ENCODE results near the gene SORL1.

SORL1 gene

GRCh38 chr11:121595717-121596161 is 143.6 kb downstream of the SORL1 start:
- no peak for DNase-seq (ENCODE audit: low read depth, low spot score)
- no peak overlapping the region for H3K4me3 ChIP-seq (ENCODE audit: low read length)

- no peak for DNase-seq (ENCODE audit: low read depth, low spot score)
- H3K4me3 ChIP-seq (ENCODE audit: low read length): no peak overlapping the region
Observed at GRCh38 chr11:121596195-121597155, 144.4 kb downstream of the SORL1 start.

GRCh38 chr11:121603316-121603715 is 151.2 kb downstream of the SORL1 start:
- no peak overlapping the region for H3K4me3 ChIP-seq (ENCODE audit: low read length)
- DNase-seq (ENCODE audit: low read depth, low spot score): no peak

- DNase-seq (ENCODE audit: low read depth, low spot score): no peak
- H3K4me3 ChIP-seq (ENCODE audit: low read length): no peak overlapping the region
Observed at GRCh38 chr11:121604152-121604551, 152.0 kb downstream of the SORL1 start.

GRCh38 chr11:121606354-121606753 is 154.2 kb downstream of the SORL1 start:
- no peak for DNase-seq (ENCODE audit: low read depth, low spot score)
- H3K4me3 ChIP-seq (ENCODE audit: low read length): no peak overlapping the region

GRCh38 chr11:121607341-121607740 is 155.2 kb downstream of the SORL1 start:
- no peak for DNase-seq (ENCODE audit: low read depth, low spot score)
- no peak overlapping the region for H3K4me3 ChIP-seq (ENCODE audit: low read length)

GRCh38 chr11:121608545-121609098 is 156.5 kb downstream of the SORL1 start:
- DNase-seq (ENCODE audit: low read depth, low spot score): no peak
- H3K4me3 ChIP-seq (ENCODE audit: low read length): no peak overlapping the region

GRCh38 chr11:121610706-121611105 is 158.6 kb downstream of the SORL1 start:
- DNase-seq (ENCODE audit: low read depth, low spot score): no peak
- H3K4me3 ChIP-seq (ENCODE audit: low read length): no peak overlapping the region

GRCh38 chr11:121611242-121611641 is 159.1 kb downstream of the SORL1 start:
- no peak overlapping the region for H3K4me3 ChIP-seq (ENCODE audit: low read length)
- DNase-seq (ENCODE audit: low read depth, low spot score): no peak

- no peak overlapping the region for H3K4me3 ChIP-seq (ENCODE audit: low read length)
- DNase-seq (ENCODE audit: low read depth, low spot score): no peak
Observed at GRCh38 chr11:121613724-121614123, 161.6 kb downstream of the SORL1 start.

GRCh38 chr11:121614636-121615240 is 162.6 kb downstream of the SORL1 start:
- H3K4me3 ChIP-seq (ENCODE audit: low read length): no peak overlapping the region
- DNase-seq (ENCODE audit: low read depth, low spot score): no peak

- no peak for DNase-seq (ENCODE audit: low read depth, low spot score)
- H3K4me3 ChIP-seq (ENCODE audit: low read length): no peak overlapping the region
Observed at GRCh38 chr11:121615501-121615900, 163.4 kb downstream of the SORL1 start.

GRCh38 chr11:121618516-121618915 is 166.4 kb downstream of the SORL1 start:
- no peak overlapping the region for H3K4me3 ChIP-seq (ENCODE audit: low read length)
- no peak for DNase-seq (ENCODE audit: low read depth, low spot score)

GRCh38 chr11:121625777-121626506 is 173.8 kb downstream of the SORL1 start:
- H3K4me3 ChIP-seq (ENCODE audit: low read length): no peak overlapping the region
- DNase-seq (ENCODE audit: low read depth, low spot score): no peak

- H3K4me3 ChIP-seq (ENCODE audit: low read length): no peak overlapping the region
- no peak for DNase-seq (ENCODE audit: low read depth, low spot score)
Observed at GRCh38 chr11:121626507-121626875, 174.4 kb downstream of the SORL1 start.

- no peak overlapping the region for H3K4me3 ChIP-seq (ENCODE audit: low read length)
- DNase-seq (ENCODE audit: low read depth, low spot score): no peak
Observed at GRCh38 chr11:121626980-121627379, 174.9 kb downstream of the SORL1 start.

- no peak overlapping the region for H3K4me3 ChIP-seq (ENCODE audit: low read length)
- DNase-seq (ENCODE audit: low read depth, low spot score): no peak
Observed at GRCh38 chr11:121630041-121630440, 177.9 kb downstream of the SORL1 start.

- H3K4me3 ChIP-seq (ENCODE audit: low read length): no peak overlapping the region
- no peak for DNase-seq (ENCODE audit: low read depth, low spot score)
Observed at GRCh38 chr11:121631456-121631855, 179.3 kb downstream of the SORL1 start.

- H3K4me3 ChIP-seq (ENCODE audit: low read length): no peak overlapping the region
- DNase-seq (ENCODE audit: low read depth, low spot score): no peak
Observed at GRCh38 chr11:121634273-121634672, 182.2 kb downstream of the SORL1 start.

GRCh38 chr11:121634889-121635288 is 182.8 kb downstream of the SORL1 start:
- no peak for DNase-seq (ENCODE audit: low read depth, low spot score)

More at GRCh38 chr11:121634889-121635288, 182.8 kb downstream of the SORL1 start:
- no peak overlapping the region for H3K4me3 ChIP-seq (ENCODE audit: low read length)
